GM21528 (cell line): ENCODE measurements around the gene SRRM2.

Source experiments
- ATAC-seq: cut with Tn5 transposase; IDR thresholded peaks from one replicate; pipeline ENCODE4 v1.9.1; 2021; ENCODE audit warnings: mild to moderate bottlenecking, moderate library complexity; ENCODE audit not compliant: unreplicated experiment, low FRiP score

SRRM2 gene

DNA sequence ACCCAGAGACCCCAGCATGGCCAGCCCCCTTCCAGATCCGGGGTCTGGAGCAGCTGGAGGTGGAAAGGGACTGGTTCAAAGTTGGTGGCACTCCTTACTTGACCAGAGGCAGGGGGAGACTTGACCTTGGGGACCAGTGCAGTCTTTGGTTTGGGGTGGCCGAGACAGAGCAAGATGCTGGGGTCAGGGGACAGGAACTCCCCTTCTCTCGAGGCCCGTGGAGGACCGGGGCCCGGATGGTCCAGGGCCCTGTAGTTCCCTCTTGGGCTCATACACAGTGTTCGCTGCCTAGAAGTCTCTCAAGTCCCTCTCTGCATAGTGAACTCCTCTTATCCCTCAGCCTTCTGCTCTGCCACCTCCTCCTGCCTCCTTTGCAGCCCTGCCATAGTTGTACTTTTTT is 35.5 kb downstream of the SRRM2 start:
- ATAC-seq, result no peak

DNA sequence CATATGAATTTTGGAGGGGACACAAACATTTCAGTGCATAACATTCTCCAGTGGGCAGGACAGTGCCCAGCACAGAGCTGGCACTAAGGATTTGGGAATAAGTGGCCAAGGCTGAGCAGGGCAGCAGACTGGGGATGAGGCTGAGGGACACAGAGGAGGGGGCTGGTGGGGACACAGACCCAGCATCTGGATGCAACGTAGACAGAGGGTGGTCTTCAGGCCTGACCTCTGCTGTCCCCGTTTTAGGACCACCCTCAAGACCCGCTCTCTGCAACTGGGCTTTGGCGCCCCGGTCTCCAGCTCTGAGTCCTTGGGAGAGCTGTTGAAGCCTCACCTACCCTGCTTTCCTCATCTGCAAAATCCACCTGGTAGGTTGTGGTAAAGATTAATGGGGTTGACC is 38.2 kb downstream of the SRRM2 start:
- ATAC-seq, result no peak

- ATAC-seq, result no peak
Observed at GRCh38 chr16:2791174-2791573, 38.7 kb downstream of the SRRM2 start.

GRCh38 chr16:2792940-2793339 is 40.5 kb downstream of the SRRM2 start:
- ATAC-seq, result no peak

- ATAC-seq, result no peak
Observed at GRCh38 chr16:2795395-2796143, 43.1 kb downstream of the SRRM2 start.

- no peak for ATAC-seq
Observed at GRCh38 chr16:2798723-2799204, 46.3 kb downstream of the SRRM2 start.

GRCh38 chr16:2799205-2799858 is 46.9 kb downstream of the SRRM2 start:
- no peak for ATAC-seq

GRCh38 chr16:2799859-2800226 is 47.4 kb downstream of the SRRM2 start:
- no peak for ATAC-seq

GRCh38 chr16:2803545-2804195 is 51.2 kb downstream of the SRRM2 start:
- no peak for ATAC-seq

GRCh38 chr16:2804728-2805127 is 52.3 kb downstream of the SRRM2 start:
- no peak for ATAC-seq

DNA sequence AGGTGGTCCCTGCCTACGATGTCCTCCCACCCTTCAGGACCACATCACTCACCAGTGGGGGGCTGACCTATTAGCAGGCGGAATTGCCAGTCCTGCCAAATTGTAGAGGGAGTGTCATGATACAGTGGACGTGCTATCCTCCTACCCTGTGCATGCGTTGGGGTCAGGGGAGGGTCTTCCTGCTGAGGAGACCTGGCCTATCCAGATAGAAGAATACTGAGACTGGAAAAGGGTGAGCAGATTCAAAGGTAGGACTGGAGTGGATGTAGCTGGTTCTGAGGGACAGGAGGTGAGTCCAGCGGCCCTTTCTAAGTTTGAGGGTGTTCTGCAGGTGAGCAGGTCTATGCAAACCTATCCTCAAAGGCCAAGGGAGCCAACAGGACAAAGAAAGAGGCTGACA is 53.8 kb downstream of the SRRM2 start:
- no peak for ATAC-seq

DNA sequence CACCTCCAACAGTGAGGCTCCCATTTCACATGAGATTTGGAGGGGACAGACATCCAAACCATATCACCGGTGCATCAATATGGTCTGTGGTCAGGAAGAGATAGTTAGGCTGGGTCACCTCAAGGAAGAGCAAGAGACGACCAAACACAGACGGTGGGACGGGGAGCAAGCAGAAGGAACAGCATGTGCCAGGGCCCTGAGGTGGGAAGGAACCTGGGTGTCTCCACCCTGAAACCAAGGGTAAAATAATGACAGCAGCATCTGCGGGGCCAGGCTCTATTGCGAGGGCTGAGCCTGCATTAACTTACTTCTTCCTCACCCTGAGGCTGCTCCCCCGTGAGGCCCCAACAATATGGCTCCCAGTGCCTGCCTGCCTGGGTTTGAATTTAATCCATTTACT is 55.7 kb downstream of the SRRM2 start:
- ATAC-seq, result no peak

- ATAC-seq, result no peak
Observed at GRCh38 chr16:2809149-2809760, 56.8 kb downstream of the SRRM2 start.

DNA sequence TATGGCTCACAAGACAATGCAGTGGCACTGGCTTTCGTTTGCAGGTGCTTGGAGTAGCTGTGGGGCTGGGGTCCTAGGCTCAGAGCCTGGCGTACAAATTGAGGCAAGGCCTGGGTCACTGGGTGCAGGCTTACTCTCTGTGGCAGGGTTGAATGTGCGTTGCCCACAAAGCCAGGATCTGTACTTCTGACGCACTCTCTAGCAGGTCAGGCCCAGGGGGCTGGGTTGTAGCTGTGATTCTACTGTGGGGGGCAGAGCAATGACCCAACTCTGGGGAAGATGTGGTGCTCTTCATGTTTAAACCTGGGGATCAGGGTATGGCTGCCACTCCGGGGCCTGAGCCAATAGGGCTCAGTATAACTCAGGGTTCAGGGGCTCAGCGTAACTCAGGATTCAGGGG is 58.2 kb downstream of the SRRM2 start:
- ATAC-seq, result no peak

- no peak for ATAC-seq
Observed at GRCh38 chr16:2811703-2812471, 59.4 kb downstream of the SRRM2 start.

- ATAC-seq, result no peak
Observed at GRCh38 chr16:2813771-2814221, 61.4 kb downstream of the SRRM2 start.

DNA sequence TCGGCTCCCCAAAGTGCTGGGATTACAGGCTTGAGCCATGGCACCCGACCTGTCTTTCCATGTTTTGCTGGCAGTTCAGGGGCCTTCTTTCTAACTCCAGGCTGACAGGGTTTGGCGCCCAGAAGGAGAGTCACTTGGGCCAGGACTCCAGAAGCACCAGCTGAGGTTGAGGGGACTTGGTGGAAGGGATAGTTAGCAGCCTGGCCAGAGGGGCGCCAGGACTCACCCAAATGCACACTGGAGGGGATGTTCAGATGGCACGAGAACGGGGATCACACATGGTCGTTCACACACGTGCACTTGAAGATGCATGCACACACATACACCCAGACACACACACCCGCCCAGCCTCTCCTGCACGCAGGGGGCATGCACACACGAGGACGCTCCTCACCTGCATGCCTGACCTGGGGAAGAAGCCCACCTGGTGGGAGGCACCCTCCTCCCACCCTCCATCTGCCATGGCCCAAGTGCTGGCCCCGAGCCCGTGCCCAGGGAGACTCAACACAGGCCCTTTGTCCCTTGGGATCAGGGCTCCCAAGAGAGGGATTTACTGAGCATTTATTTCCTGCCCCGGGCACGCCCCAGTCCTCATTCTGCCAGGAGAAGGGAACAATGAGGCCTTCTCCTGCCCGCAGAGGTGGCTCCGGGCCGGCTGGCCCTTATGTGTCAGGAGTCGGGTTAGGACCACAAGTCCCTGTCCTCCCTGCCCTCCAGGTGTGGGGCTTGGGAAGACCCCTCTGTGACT is 62.3 kb downstream of the SRRM2 start:
- no peak for ATAC-seq

DNA sequence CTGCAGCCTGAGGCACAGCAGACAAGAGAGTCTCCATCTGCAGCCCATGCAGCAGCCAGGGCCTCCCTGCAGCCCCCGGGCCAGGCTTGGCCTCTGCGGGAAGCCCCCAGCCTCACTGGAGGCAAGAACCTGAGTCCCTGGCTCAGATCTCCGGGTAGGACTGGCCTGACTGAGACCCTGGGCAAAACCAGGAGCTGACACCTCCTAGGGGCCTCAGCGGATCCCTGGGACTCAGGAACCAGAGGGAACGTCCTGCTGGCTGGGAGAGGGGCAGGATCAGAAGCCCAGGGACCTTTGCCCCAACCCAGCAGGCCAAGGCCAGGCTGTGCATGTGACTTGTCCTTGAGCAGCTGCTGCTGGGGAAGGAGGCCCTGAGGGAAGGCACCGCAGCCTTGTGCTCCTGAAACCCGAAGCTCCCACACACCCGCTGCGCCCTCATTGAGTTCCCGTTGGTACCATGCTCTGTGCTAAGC is 62.9 kb downstream of the SRRM2 start:
- ATAC-seq, result no peak

DNA sequence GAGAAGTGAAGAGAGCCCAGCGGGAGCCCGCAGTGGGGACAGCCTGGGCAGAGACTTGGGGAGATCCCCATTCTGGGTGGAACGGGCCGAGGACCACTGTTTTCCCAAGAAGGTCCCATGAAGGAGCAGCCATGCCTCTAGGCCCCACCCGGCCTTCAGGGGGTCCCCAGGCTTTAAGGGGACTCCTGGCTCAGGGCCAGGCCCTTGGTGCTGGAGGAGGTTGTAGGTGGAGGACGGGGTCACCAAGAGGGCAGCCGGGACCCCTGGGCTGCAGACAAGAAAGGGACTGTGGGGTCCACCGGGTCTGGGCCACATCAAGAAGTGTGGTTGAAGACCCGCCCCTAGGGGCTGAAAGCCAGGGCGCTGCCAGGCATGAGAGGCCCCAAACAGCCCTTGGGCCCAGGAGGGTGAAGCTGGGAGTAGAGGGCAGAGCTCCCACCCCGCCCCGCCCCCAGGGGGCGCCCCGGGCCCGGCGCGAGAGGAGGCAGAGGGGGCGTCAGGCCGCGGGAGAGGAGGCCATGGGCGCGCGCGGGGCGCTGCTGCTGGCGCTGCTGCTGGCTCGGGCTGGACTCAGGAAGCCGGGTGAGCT is 64.4 kb downstream of the SRRM2 start, which contains the start of gene PRSS21:
Gene PRSS21, plus strand, starts transcription at position 487 of the 589 bp plus-strand sequence. Its CDS starts 32 bp downstream, at position 519.
- no peak for ATAC-seq
